ENCODE results near the gene AUTS2. TPM values are rescaled to one million over a fixed set of nuclear protein-coding genes. Genes with fewer than 3 reads are reported as not detected.

Gene AUTS2
- total RNA-seq, 5 donors from 2014 or later (not counting 1 experiment from before 2014, with no cell fraction given): 10.6 to 66.2 (median 37.6) TPM

GRCh38 chr7:70257921-70258320 lies 659.6 kb downstream of the AUTS2 start:
- CTCF ChIA-PET: no interaction called here
- POLR2A ChIA-PET: no interaction called here
- peaks cover 0 to 6% (median 3%) of the 10 kb centered on the region in 3 donors for H3K9me3 Mint-ChIP-seq
- no peaks in the 10 kb centered on the region for H3K4me1 Mint-ChIP-seq
- no peak for ATAC-seq (replicated peaks in 1 of 4)
- H3K27ac Mint-ChIP-seq: no peak overlapping the region
- Histone ChIP-seq H3K4me1 (ENCODE audit: control insufficient read depth in 1 of 2, extremely low read depth in 1 of 2, insufficient read depth in 2 of 2, low read length in 2 of 2) (no peaks in the 10 kb centered on the region), H3K36me3 (ENCODE audit: control insufficient read depth in 2 of 2, extremely low read depth in 1 of 2, insufficient read depth in 1 of 2, low read length in 1 of 2) (no peaks in the 10 kb centered on the region), H3K27me3 (replicated peaks in 1 of 2; ENCODE audit: control insufficient read depth in 2 of 2, extremely low read depth in 1 of 2, insufficient read depth in 2 of 2, low read length in 1 of 2) (no peaks in the 10 kb centered on the region), H3K27ac (ENCODE audit: low read length) (no peak overlapping the region), H3K4me3 (ENCODE audit: control insufficient read depth in 1 of 2, extremely low read depth in 1 of 2, low read length in 1 of 2) (no peak overlapping the region), H3K9me3 (no peaks in the 10 kb centered on the region)
- H3K36me3 Mint-ChIP-seq: no peaks in the 10 kb centered on the region
- H3K4me3 Mint-ChIP-seq: no peak overlapping the region
- DNase-seq: no peak
- no peaks in the 10 kb centered on the region for H3K27me3 Mint-ChIP-seq
- 88% methylated on average over 4 of the region's 4 CpGs for WGBS (ENCODE audit: insufficient coverage)

- no peak overlapping the region for H3K4me3 ChIP-seq (ENCODE audit: control insufficient read depth in 1 of 2, extremely low read depth in 1 of 2, low read length in 1 of 2)
- Mint-ChIP-seq H3K4me1 (no peaks in the 10 kb centered on the region), H3K9me3 (peaks cover 0 to 3% (median 0%) of the 10 kb centered on the region in 3 donors), H3K27me3 (no peaks in the 10 kb centered on the region), H3K36me3 (no peaks in the 10 kb centered on the region), H3K4me3 (no peak overlapping the region), H3K27ac (no peak overlapping the region)
- no CpG with 5 or more reads among the region's 1 CpG for WGBS (ENCODE audit: insufficient coverage)
- ChIA-PET POLR2A (no interaction called here), CTCF (no interaction called here)
- ATAC-seq (replicated peaks in 1 of 4) (no peak), DNase-seq (no peak)
- H3K9me3 ChIP-seq: no peaks in the 10 kb centered on the region
- no peaks in the 10 kb centered on the region for H3K27me3 ChIP-seq (replicated peaks in 1 of 2; ENCODE audit: control insufficient read depth in 2 of 2, extremely low read depth in 1 of 2, insufficient read depth in 2 of 2, low read length in 1 of 2)
- H3K4me1 ChIP-seq (ENCODE audit: control insufficient read depth in 1 of 2, extremely low read depth in 1 of 2, insufficient read depth in 2 of 2, low read length in 2 of 2): no peaks in the 10 kb centered on the region
- H3K27ac ChIP-seq (ENCODE audit: low read length): no peak overlapping the region
- no peaks in the 10 kb centered on the region for H3K36me3 ChIP-seq (ENCODE audit: control insufficient read depth in 2 of 2, extremely low read depth in 1 of 2, insufficient read depth in 1 of 2, low read length in 1 of 2)
Observed at GRCh38 chr7:70259502-70259901, 661.2 kb downstream of the AUTS2 start.

GRCh38 chr7:70263471-70264255 lies 665.4 kb downstream of the AUTS2 start:
- Histone ChIP-seq H3K4me3 (ENCODE audit: control insufficient read depth in 1 of 2, extremely low read depth in 1 of 2, low read length in 1 of 2) (no peak overlapping the region), H3K36me3 (ENCODE audit: control insufficient read depth in 2 of 2, extremely low read depth in 1 of 2, insufficient read depth in 1 of 2, low read length in 1 of 2) (no peaks in the 10 kb centered on the region), H3K27ac (ENCODE audit: low read length) (no peak overlapping the region), H3K27me3 (replicated peaks in 1 of 2; ENCODE audit: control insufficient read depth in 2 of 2, extremely low read depth in 1 of 2, insufficient read depth in 2 of 2, low read length in 1 of 2) (no peaks in the 10 kb centered on the region), H3K9me3 (no peaks in the 10 kb centered on the region), H3K4me1 (ENCODE audit: control insufficient read depth in 1 of 2, extremely low read depth in 1 of 2, insufficient read depth in 2 of 2, low read length in 2 of 2) (no peaks in the 10 kb centered on the region)
- no peak for ATAC-seq (replicated peaks in 1 of 4)
- DNase-seq: no peak
- Mint-ChIP-seq H3K27me3 (no peaks in the 10 kb centered on the region), H3K36me3 (no peaks in the 10 kb centered on the region), H3K4me3 (no peak overlapping the region), H3K9me3 (peaks cover 0 to 3% (median 0%) of the 10 kb centered on the region in 3 donors), H3K27ac (no peak overlapping the region), H3K4me1 (no peaks in the 10 kb centered on the region)
- WGBS (ENCODE audit: insufficient coverage): no CpG with 5 or more reads among the region's 7 CpGs
- ChIA-PET POLR2A (no interaction called here), CTCF (no interaction called here)

GRCh38 chr7:70266186-70266585 lies 667.9 kb downstream of the AUTS2 start:
- 90% methylated on average over 2 of the region's 2 CpGs for WGBS (ENCODE audit: insufficient coverage)
- ChIA-PET CTCF (no interaction called here), POLR2A (no interaction called here)

GRCh38 chr7:70267381-70268120 lies 669.3 kb downstream of the AUTS2 start:
- ATAC-seq (replicated peaks in 1 of 4) (no peak), DNase-seq (no peak)
- 39% methylated on average over 2 of the region's 5 CpGs for WGBS (ENCODE audit: insufficient coverage)
- no peak overlapping the region for H3K4me3 Mint-ChIP-seq
- no peaks in the 10 kb centered on the region for H3K36me3 Mint-ChIP-seq
- H3K27me3 Mint-ChIP-seq: no peaks in the 10 kb centered on the region
- H3K4me3 ChIP-seq (ENCODE audit: control insufficient read depth in 1 of 2, extremely low read depth in 1 of 2, low read length in 1 of 2): no peak overlapping the region
- peaks cover 0 to 3% (median 0%) of the 10 kb centered on the region in 3 donors for H3K9me3 Mint-ChIP-seq
- ChIA-PET POLR2A (no interaction called here), CTCF (interaction anchor here in 1 of 2 donors (0.8 kb wide), 1 partner anchor 33 kb away, joined by 3 read pairs; no protein-coding TSS in a partner anchor)
- H3K27me3 ChIP-seq (replicated peaks in 1 of 2; ENCODE audit: control insufficient read depth in 2 of 2, extremely low read depth in 1 of 2, insufficient read depth in 2 of 2, low read length in 1 of 2): no peaks in the 10 kb centered on the region
- H3K27ac ChIP-seq (ENCODE audit: low read length): no peak overlapping the region
- no peaks in the 10 kb centered on the region for H3K36me3 ChIP-seq (ENCODE audit: control insufficient read depth in 2 of 2, extremely low read depth in 1 of 2, insufficient read depth in 1 of 2, low read length in 1 of 2)
- no peaks in the 10 kb centered on the region for H3K4me1 ChIP-seq (ENCODE audit: control insufficient read depth in 1 of 2, extremely low read depth in 1 of 2, insufficient read depth in 2 of 2, low read length in 2 of 2)
- no peaks in the 10 kb centered on the region for H3K4me1 Mint-ChIP-seq
- no peaks in the 10 kb centered on the region for H3K9me3 ChIP-seq
- no peak overlapping the region for H3K27ac Mint-ChIP-seq

More at GRCh38 chr7:70266186-70266585, 667.9 kb downstream of the AUTS2 start:
- DNase-seq: no peak
- Histone ChIP-seq H3K27me3 (replicated peaks in 1 of 2; ENCODE audit: control insufficient read depth in 2 of 2, extremely low read depth in 1 of 2, insufficient read depth in 2 of 2, low read length in 1 of 2) (no peaks in the 10 kb centered on the region), H3K27ac (ENCODE audit: low read length) (no peak overlapping the region), H3K4me1 (ENCODE audit: control insufficient read depth in 1 of 2, extremely low read depth in 1 of 2, insufficient read depth in 2 of 2, low read length in 2 of 2) (no peaks in the 10 kb centered on the region), H3K9me3 (no peaks in the 10 kb centered on the region), H3K4me3 (ENCODE audit: control insufficient read depth in 1 of 2, extremely low read depth in 1 of 2, low read length in 1 of 2) (no peak overlapping the region), H3K36me3 (ENCODE audit: control insufficient read depth in 2 of 2, extremely low read depth in 1 of 2, insufficient read depth in 1 of 2, low read length in 1 of 2) (no peaks in the 10 kb centered on the region)
- Mint-ChIP-seq H3K27me3 (no peaks in the 10 kb centered on the region), H3K4me1 (no peaks in the 10 kb centered on the region), H3K36me3 (no peaks in the 10 kb centered on the region), H3K27ac (no peak overlapping the region), H3K9me3 (peaks cover 0 to 3% (median 0%) of the 10 kb centered on the region in 3 donors), H3K4me3 (no peak overlapping the region)
- no peak for ATAC-seq (replicated peaks in 1 of 4)

- Mint-ChIP-seq H3K27me3 (no peaks in the 10 kb centered on the region), H3K4me1 (no peaks in the 10 kb centered on the region), H3K27ac (no peak overlapping the region), H3K9me3 (peaks cover 0 to 3% (median 0%) of the 10 kb centered on the region in 3 donors), H3K36me3 (no peaks in the 10 kb centered on the region), H3K4me3 (no peak overlapping the region)
- ATAC-seq (replicated peaks in 1 of 4): no peak
- no peak for DNase-seq
- ChIA-PET POLR2A (no interaction called here), CTCF (no interaction called here)
- H3K4me3 ChIP-seq (ENCODE audit: control insufficient read depth in 1 of 2, extremely low read depth in 1 of 2, low read length in 1 of 2): no peak overlapping the region
- H3K27ac ChIP-seq (ENCODE audit: low read length): no peak overlapping the region
- WGBS (ENCODE audit: insufficient coverage): no CpG with 5 or more reads among the region's 2 CpGs
- no peaks in the 10 kb centered on the region for H3K36me3 ChIP-seq (ENCODE audit: control insufficient read depth in 2 of 2, extremely low read depth in 1 of 2, insufficient read depth in 1 of 2, low read length in 1 of 2)
- no peaks in the 10 kb centered on the region for H3K4me1 ChIP-seq (ENCODE audit: control insufficient read depth in 1 of 2, extremely low read depth in 1 of 2, insufficient read depth in 2 of 2, low read length in 2 of 2)
- H3K27me3 ChIP-seq (replicated peaks in 1 of 2; ENCODE audit: control insufficient read depth in 2 of 2, extremely low read depth in 1 of 2, insufficient read depth in 2 of 2, low read length in 1 of 2): no peaks in the 10 kb centered on the region
- H3K9me3 ChIP-seq: no peaks in the 10 kb centered on the region
Observed at GRCh38 chr7:70268179-70268578, 669.9 kb downstream of the AUTS2 start.

Measured in T-cell (primary cell).